GM21723 (cell line): ENCODE data around the gene HOXA10.

ENCODE experiments used
- ATAC-seq: cut with Tn5 transposase; IDR thresholded peaks from one replicate; pipeline ENCODE4 v1.9.1; 2021; ENCODE audit warnings: mild to moderate bottlenecking, moderate library complexity; ENCODE audit not compliant: unreplicated experiment

Gene HOXA10

DNA sequence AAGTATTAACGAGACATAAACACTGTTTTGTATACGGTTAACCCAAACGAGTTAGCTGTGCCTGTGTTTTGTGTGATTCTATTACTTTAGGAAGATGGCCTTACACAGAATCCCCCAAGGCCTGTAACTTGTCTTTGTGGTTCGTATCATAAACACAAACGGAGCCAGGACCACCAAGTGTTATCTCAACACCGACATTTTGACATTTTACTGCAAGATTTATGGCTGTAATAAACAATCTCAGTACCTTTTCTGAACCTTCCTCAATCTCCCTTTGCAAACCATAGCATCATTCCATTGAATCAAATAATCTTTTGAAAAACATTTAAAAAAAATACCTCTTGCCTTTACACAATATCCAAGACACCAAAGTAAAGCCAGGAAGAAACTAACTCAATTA is 41.1 kb downstream of the HOXA10 start:
- no peak for ATAC-seq

DNA sequence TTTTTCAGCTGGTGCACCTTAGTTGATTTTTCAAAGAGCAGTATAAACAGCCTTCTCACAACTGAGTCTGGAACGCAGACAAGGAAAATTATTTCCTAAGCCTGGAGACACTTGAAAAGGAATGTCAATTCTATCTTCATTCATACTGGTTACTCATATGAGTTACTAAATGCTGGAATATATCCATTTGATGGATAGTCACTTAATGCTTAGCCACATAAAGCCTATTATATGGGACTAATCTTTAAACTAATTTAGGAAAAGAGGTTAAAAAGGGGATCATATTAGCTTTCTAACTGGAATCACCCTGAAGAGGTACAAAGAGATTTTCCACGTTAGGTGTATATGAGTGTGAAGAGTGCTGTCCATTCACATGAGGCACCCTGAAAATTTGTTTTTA is 41.9 kb downstream of the HOXA10 start:
- no peak for ATAC-seq

- no peak for ATAC-seq
These were observed 42.7 kb downstream of the HOXA10 start for GRCh38 chr7:27131390-27131819.

DNA sequence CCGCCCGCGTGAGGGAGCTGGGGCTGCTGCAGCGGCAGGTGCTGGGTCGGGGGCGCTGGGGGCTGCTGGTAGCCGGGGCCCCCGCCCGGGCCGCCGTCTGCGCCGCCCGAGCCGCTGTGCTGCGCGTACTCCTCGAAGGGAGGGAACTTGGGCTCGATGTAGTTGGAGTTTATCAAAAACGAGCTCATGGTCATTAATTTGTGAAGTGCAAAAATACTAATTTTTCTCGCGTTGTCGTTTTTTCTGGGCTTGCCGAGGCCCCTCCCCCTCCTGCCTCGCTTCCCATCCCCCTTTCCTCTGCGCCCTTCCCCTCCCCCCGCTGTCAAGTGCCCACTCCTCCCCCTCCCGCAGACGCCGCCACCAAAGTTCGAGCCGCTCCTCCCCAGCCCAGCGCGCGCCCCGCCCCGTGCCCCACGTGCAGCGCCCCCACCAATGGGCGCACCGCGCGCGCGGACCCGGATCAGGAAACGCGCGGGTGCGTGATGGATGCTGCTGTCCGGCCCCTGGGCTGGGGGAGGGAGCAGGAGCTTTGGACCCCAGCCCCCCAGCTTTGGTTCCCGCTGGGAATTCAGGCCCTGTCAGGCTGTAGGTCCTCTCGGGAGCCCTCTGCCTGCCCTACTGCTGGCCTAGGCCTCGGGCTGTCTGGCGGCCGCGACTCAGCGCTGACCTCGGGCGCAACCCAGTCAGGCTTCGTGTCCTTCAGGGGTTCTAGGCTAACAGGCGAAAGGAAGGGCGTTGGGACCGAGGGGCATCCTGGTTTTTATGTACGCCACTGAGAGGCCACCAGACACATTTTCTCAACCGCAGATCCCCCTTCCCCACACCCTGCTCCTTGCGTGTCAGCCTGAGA is 43.4 kb downstream of the HOXA10 start, which contains the start of gene HOXA4:
Gene HOXA4, minus strand, starts transcription at position 218 of the 850 bp plus-strand sequence. Its CDS starts 24 bp downstream, at position 194.
- ATAC-seq, result peak; percentile 66

- peak; percentile 6 for ATAC-seq
These were observed 44.2 kb downstream of the HOXA10 start for GRCh38 chr7:27129729-27130539.

DNA sequence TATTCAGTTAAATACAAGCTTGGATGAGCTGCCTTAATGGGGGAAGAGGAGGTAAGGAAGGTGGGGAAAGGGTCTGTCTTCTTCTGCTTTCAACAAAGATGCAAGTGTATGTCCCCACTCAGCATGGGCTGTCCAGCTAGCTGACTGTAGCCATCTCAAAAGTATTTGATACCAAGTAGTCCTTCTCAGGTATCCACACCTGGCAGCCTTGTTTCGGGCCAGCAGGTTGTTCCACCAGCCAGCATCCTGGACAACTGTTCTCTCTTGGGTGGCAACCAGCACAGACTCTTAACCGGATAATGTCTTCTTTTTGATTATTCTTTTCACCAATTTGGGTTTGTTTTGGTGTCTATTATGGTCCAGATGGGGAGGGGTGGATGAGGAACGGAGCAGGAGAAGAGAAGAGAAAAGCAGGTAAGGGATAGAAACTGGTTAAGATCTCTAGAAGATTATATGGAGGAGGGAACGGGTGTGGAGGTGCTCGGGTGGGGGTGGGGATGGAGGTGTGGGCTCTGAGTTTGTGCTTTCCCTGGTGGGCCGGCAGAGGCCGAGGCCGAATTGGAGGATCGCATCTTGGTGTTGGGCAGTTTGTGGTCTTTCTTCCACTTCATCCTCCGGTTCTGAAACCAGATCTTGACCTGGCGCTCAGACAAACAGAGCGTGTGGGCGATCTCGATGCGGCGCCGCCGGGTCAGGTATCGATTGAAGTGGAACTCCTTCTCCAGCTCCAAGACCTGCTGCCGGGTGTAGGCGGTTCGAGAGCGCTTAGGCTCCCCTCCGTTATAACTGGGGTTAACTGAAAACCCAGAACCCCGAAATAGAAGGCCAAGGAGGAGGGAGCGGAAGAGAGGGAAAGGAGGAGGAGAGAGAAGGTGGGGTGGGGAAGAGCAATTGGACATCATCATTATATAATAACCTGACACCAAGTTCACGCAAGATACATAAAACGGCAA is 45.1 kb downstream of the HOXA10 start:
- ATAC-seq, result no peak

DNA sequence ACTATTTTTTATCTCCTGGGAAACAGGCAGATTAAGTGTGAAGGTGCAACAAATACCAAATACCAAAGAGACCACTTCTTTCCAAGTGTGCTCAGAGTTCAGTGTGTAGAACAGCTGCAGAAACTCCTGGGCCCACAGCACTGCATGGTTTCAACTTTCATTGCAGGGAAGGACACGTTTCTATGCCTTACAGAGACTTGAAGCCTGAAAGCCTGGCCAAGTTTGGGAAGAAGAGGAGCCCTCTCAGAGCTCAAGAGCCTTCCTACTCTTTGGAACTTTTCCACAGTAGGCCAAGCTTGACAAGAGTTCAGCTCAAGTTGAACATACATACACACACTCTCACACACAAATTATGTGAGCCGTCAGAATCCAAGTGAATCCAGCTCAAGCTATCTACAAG is 46.1 kb downstream of the HOXA10 start:
- ATAC-seq, result no peak

DNA sequence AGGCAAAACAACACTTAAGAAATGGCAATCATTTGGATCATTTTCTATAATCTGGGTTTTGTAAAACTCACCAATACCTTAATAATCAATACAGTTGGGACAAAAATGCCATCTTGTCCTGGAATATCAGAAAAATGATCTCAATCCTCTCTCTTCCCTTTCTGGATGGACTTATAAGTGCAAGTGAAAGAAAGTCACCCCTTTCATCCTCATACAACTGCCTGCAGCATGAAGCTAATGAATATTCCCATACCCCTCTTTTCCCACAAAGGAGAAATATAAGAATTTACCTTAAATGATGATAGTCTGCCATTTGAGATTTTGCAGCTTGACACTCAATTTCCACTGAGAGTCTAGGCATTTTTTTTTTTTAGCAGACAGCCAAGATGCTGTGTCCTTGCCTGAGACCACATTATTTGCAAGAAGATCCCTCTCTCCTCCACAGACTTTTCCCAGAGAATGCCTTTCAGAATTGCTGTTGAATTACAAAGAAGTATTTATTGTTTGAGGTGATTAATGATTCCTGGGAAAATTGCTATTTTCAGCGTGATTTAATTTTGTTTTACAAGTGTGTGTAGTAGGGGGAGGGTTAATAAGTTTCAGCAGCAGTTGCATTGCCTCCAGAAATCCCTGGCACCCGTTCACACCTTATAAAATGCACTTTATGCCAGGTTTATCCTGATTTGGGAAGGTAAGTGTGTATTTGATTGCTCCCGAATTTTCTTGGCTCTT is 47.4 kb downstream of the HOXA10 start:
- ATAC-seq, result no peak

GRCh38 chr7:27125986-27126394 is 48.1 kb downstream of the HOXA10 start:
- ATAC-seq, result no peak

- ATAC-seq, result no peak
These were observed 49.0 kb downstream of the HOXA10 start for GRCh38 chr7:27124902-27125689.

GRCh38 chr7:27124096-27124901 is 49.8 kb downstream of the HOXA10 start:
- ATAC-seq, result no peak

DNA sequence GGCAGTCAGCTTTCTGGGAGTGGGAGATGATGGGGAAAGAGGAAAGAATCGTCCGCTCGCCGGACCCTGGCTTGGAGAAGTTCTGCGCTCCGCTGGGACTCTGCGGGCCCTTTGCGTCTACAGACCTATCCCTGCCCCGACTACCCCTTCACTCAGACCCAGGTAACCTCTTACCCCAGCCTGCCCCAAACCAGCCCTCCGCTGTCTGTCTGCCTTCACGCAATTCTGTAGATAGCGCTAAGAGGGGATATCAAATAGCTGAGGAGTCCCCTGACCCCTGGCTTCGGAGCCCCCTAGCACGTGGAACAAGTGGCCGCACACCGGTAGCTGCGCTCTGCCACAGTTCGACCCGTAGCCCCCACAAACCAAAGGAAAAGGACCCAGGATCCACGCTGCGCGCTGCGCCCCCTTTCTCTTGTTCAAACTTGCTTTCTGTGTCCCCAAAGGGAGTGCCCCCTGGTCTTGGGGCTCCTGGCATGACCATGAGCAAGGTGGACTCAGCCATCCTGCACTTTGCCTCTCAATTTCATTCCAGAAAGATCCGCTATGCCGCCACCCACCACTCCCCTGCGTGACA is 50.6 kb downstream of the HOXA10 start:
- ATAC-seq, result no peak

DNA sequence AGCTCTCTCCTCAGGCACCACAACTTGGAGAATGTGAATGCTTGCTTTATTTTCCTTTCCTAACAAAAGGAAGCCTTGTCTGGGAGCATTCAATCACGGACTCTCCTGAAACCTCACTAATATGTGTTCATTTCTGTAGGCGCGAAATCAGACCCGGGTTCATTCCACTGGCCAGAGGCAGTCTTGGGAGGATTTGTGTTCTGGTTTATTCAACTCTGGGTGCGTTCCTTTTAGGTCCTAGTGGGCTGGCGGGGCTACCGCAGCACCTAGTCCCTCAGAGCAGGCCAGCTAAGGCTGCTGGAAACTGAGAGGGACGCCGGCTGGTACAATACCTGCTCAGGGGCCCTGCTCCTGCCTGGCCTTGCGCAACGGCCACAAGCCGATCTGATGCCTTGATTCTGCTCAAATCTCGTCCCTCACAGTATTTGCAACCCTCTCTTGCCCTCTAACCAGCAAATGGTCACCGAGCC is 51.1 kb downstream of the HOXA10 start:
- ATAC-seq, result no peak

GRCh38 chr7:27122077-27122910 is 51.8 kb downstream of the HOXA10 start:
- no peak for ATAC-seq

DNA sequence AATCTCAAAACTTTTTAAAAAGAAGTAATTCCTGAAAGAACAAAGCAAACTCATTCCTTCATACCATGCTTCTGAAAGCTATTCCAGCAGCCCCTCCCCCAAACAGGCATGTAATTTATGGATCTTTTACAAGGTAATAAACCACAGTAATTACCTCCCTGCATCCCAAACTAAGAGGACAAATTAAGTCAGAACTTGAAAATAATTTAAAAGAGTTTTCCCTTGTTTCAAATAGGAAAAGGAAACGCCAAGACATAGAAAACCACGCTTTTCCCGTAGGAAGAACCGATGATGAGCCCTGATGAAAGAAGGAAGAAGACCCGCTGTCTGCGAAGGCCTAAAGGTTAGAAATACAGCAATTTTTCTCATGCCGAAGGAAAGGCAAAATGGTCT is 52.4 kb downstream of the HOXA10 start:
- no peak for ATAC-seq
